ENCODE measurements around the gene PTPRM. TPM values are rescaled to one million over a fixed set of nuclear protein-coding genes. Genes with fewer than 3 reads are reported as not detected.

Gene PTPRM
- total and polyA plus RNA-seq, 9 donors = 61.7 to 91.5 (median 66.4) TPM

DNA sequence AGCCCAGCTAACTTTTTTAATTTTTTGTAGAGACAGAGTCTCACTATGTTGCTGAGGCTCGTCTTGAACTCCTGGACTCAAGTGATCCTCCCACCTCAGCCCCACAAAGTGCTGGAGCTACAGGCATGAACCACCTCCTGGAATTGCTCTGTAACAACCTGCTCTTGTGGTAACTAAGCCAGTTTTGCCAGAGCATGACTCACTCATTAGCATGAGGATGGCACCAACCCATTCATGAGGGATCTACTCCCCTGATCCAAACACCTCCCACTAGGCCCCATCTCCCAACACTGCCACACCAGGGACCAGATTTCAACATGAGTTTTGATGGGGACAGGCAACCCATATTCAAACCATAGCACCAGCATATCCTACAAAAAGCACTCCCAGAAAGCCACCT is 693.2 kb downstream of the PTPRM start:
- peak; percentile 22 for DNase-seq
- Histone ChIP-seq H3K4me3 (ENCODE audit: low read length) (no peak overlapping the region), H3K36me3 (ENCODE audit: control insufficient read depth, insufficient read depth, low read length) (no peaks in the 10 kb centered on the region), H3K27me3 (ENCODE audit: control insufficient read depth, insufficient read depth, low read length) (no peaks in the 10 kb centered on the region), H3K9me3 (replicated peaks; ENCODE audit: control insufficient read depth, low read depth, low read length) (no peaks in the 10 kb centered on the region), H3K27ac (ENCODE audit: low read length) (peak overlapping the region; percentile 26), H3K4me1 (ENCODE audit: control insufficient read depth, insufficient read depth, low read length) (peaks cover 35% of the 10 kb centered on the region)
- WGBS (ENCODE audit: insufficient coverage) = 100% methylated on average over 1 of the region's 1 CpG

DNA sequence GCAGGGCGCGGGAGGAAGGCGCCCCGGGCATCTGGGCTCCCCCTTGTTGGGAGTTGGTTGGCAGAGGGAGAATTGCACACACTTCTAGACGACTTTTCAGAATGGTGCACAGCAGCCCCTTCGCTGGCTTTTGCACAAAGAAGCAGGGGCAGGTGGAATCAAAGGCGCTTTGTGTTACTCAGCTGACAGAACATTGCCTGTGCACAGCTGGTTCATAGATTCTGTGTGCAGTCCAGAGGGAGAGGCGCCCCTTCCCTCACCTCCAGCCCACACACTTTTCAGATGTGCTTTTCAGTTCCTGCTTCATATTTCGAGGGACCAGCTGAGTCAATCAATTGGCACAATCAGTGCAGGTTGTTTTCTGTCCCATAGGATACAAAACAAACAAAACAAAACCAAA is 693.7 kb downstream of the PTPRM start:
- Histone ChIP-seq H3K4me3 (ENCODE audit: low read length) (no peak overlapping the region), H3K27me3 (ENCODE audit: control insufficient read depth, insufficient read depth, low read length) (no peaks in the 10 kb centered on the region), H3K27ac (ENCODE audit: low read length) (peak overlapping the region; percentile 26), H3K9me3 (replicated peaks; ENCODE audit: control insufficient read depth, low read depth, low read length) (no peaks in the 10 kb centered on the region), H3K36me3 (ENCODE audit: control insufficient read depth, insufficient read depth, low read length) (no peaks in the 10 kb centered on the region), H3K4me1 (ENCODE audit: control insufficient read depth, insufficient read depth, low read length) (peaks cover 35% of the 10 kb centered on the region)
- 25% methylated on average over 8 of the region's 9 CpGs for WGBS (ENCODE audit: insufficient coverage)
- DNase-seq = peak; percentile 57

- no peaks in the 10 kb centered on the region for H3K36me3 ChIP-seq (ENCODE audit: control insufficient read depth, insufficient read depth, low read length)
- H3K27me3 ChIP-seq (ENCODE audit: control insufficient read depth, insufficient read depth, low read length) = no peaks in the 10 kb centered on the region
- peaks cover 35% of the 10 kb centered on the region for H3K4me1 ChIP-seq (ENCODE audit: control insufficient read depth, insufficient read depth, low read length)
- no peak overlapping the region for H3K27ac ChIP-seq (ENCODE audit: low read length)
- 64% methylated on average over 5 of the region's 7 CpGs for WGBS (ENCODE audit: insufficient coverage)
- no peaks in the 10 kb centered on the region for H3K9me3 ChIP-seq (replicated peaks; ENCODE audit: control insufficient read depth, low read depth, low read length)
- no peak overlapping the region for H3K4me3 ChIP-seq (ENCODE audit: low read length)
- peak; percentile 18 for DNase-seq
Measured at GRCh38 chr18:8261651-8262091, 694.6 kb downstream of the PTPRM start.

DNA sequence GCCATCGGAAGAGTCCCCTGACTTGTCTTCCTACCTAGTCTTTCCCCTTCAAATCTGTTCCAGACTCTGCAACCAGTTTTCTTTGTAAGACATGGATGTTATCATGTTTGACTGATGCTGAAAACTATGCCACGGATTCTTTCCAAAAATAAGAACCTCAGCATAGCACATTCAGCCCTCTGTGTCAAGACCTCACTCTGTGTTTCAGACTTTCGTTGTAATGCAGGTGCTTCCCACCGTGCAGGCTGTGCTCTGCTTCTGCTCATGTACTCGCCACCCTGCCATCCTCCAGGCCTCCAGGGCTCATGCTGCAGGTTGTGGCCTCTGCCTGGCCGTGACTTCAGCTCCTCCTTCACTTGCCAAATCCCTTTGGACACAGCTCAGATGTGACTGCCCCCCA is 695.1 kb downstream of the PTPRM start:
- no peaks in the 10 kb centered on the region for H3K36me3 ChIP-seq (ENCODE audit: control insufficient read depth, insufficient read depth, low read length)
- DNase-seq = peak; percentile 25
- WGBS (ENCODE audit: insufficient coverage) = 51% methylated on average over 4 of the region's 6 CpGs

DNA sequence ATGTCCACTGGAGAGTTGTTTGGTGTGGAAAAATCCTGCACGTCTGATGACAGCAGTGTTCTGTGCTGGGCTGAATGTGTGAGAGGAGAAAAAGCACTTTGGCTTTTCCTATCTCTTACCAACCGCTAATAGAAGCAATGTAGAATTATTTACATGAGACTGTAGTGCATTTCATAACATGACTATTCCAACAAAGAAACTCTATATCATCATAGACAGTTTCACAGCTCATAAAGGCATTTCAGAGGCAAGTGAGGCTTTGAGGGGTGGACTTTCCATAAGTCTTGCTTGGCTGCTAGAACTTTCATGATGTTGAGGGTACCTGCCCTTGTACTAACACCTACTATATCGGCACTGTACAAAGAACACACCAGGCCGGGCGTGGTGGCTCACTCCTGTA is 697.0 kb downstream of the PTPRM start:
- no peaks in the 10 kb centered on the region for H3K27me3 ChIP-seq (ENCODE audit: control insufficient read depth, insufficient read depth, low read length)
- H3K4me1 ChIP-seq (ENCODE audit: control insufficient read depth, insufficient read depth, low read length) = peaks cover 35% of the 10 kb centered on the region
- no peak overlapping the region for H3K27ac ChIP-seq (ENCODE audit: low read length)
- no peak overlapping the region for H3K4me3 ChIP-seq (ENCODE audit: low read length)
- no peaks in the 10 kb centered on the region for H3K9me3 ChIP-seq (replicated peaks; ENCODE audit: control insufficient read depth, low read depth, low read length)
- H3K36me3 ChIP-seq (ENCODE audit: control insufficient read depth, insufficient read depth, low read length) = no peaks in the 10 kb centered on the region
- DNase-seq = no peak
- WGBS (ENCODE audit: insufficient coverage) = 93% methylated on average over 3 of the region's 5 CpGs

More for the DNA sequence above, 695.1 kb downstream of the PTPRM start:
- Histone ChIP-seq H3K4me3 (ENCODE audit: low read length) (no peak overlapping the region), H3K27me3 (ENCODE audit: control insufficient read depth, insufficient read depth, low read length) (no peaks in the 10 kb centered on the region), H3K4me1 (ENCODE audit: control insufficient read depth, insufficient read depth, low read length) (peaks cover 35% of the 10 kb centered on the region), H3K9me3 (replicated peaks; ENCODE audit: control insufficient read depth, low read depth, low read length) (no peaks in the 10 kb centered on the region), H3K27ac (ENCODE audit: low read length) (no peak overlapping the region)

DNA sequence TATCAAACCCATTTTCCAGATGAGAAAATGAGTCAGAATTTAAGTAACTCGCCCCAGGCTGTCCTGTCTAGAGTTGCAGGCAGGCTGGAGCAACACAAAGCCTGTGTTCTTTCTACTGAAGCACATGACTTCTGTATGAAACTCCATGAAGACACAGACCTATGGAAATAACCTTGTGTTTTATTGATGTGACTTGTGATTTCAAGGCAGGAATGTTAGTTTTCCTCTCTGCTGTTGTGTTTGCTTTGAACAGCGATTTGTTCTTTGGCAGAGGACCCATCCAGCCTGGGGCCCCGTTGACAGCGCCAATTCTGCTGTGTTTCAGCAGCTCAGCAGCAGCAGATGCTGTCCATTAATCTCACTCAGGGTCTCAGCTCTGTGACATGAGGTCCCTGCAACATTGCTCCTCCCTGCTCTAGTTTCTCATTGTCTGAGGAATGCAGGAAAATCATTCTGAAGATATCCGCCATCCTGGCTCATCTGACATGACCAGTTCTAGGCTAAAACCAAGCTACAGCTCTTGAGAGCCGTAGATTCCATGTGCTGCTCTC is 697.8 kb downstream of the PTPRM start:
- Histone ChIP-seq H3K9me3 (replicated peaks; ENCODE audit: control insufficient read depth, low read depth, low read length) (no peaks in the 10 kb centered on the region), H3K27me3 (ENCODE audit: control insufficient read depth, insufficient read depth, low read length) (no peaks in the 10 kb centered on the region), H3K4me1 (ENCODE audit: control insufficient read depth, insufficient read depth, low read length) (peaks cover 33% of the 10 kb centered on the region), H3K4me3 (ENCODE audit: low read length) (no peak overlapping the region), H3K36me3 (ENCODE audit: control insufficient read depth, insufficient read depth, low read length) (no peaks in the 10 kb centered on the region), H3K27ac (ENCODE audit: low read length) (peak overlapping the region; percentile 9)
- DNase-seq = peak; percentile 88
- 32% methylated on average over 5 of the region's 6 CpGs for WGBS (ENCODE audit: insufficient coverage)

DNA sequence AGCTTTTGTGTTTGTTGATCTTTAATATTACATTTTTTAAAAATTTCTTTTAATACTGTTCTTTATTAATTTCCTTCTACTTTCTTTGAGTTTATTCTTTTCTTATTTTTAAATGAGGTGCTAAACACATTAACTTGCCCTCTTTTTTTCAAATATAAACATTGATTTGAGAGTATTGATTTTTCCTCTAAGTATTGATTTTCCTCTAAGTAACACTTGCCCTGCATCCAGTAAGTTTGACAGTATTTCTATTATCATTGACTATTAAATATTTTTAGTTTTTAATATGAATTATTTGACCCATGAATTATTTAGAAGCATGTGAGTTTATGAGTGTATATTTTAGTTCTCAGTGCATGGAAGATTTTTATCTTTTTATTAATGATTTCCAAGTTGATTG is 705.1 kb downstream of the PTPRM start:
- Histone ChIP-seq H3K4me3 (ENCODE audit: low read length) (no peak overlapping the region), H3K9me3 (replicated peaks; ENCODE audit: control insufficient read depth, low read depth, low read length) (no peaks in the 10 kb centered on the region), H3K36me3 (ENCODE audit: control insufficient read depth, insufficient read depth, low read length) (no peaks in the 10 kb centered on the region), H3K27ac (ENCODE audit: low read length) (no peak overlapping the region), H3K4me1 (ENCODE audit: control insufficient read depth, insufficient read depth, low read length) (no peaks in the 10 kb centered on the region), H3K27me3 (ENCODE audit: control insufficient read depth, insufficient read depth, low read length) (no peaks in the 10 kb centered on the region)
- no peak for DNase-seq

GRCh38 chr18:8274370-8274769 is 707.3 kb downstream of the PTPRM start:
- no peak overlapping the region for H3K4me3 ChIP-seq (ENCODE audit: low read length)
- no peak overlapping the region for H3K27ac ChIP-seq (ENCODE audit: low read length)
- peak; percentile 50 for DNase-seq
- peaks cover 1% of the 10 kb centered on the region for H3K4me1 ChIP-seq (ENCODE audit: control insufficient read depth, insufficient read depth, low read length)
- H3K27me3 ChIP-seq (ENCODE audit: control insufficient read depth, insufficient read depth, low read length) = no peaks in the 10 kb centered on the region
- H3K9me3 ChIP-seq (replicated peaks; ENCODE audit: control insufficient read depth, low read depth, low read length) = no peaks in the 10 kb centered on the region
- H3K36me3 ChIP-seq (ENCODE audit: control insufficient read depth, insufficient read depth, low read length) = no peaks in the 10 kb centered on the region
- WGBS (ENCODE audit: insufficient coverage) = no CpG with 5 or more reads among the region's 1 CpG

DNA sequence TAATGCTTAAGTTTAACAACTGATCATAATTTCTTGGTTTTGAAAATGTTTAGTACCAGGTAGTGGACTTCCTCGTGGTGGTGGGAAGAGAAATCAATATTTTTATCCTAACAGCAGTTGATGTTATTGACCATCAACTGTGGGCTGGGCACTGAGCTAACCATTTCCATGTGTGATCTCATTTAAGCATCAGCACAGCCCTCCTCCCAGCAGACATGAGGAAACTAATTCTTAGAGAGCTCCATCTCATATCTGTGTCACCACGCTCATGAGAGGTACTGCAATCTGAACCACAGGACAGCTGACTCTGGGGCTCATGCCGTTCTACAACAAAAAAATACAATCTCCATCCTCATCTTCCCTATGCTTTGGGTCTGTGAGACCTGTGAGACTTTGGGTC is 709.3 kb downstream of the PTPRM start:
- Histone ChIP-seq H3K4me3 (ENCODE audit: low read length) (no peak overlapping the region), H3K27ac (ENCODE audit: low read length) (no peak overlapping the region), H3K9me3 (replicated peaks; ENCODE audit: control insufficient read depth, low read depth, low read length) (no peaks in the 10 kb centered on the region), H3K27me3 (ENCODE audit: control insufficient read depth, insufficient read depth, low read length) (no peaks in the 10 kb centered on the region), H3K4me1 (ENCODE audit: control insufficient read depth, insufficient read depth, low read length) (peaks cover 2% of the 10 kb centered on the region), H3K36me3 (ENCODE audit: control insufficient read depth, insufficient read depth, low read length) (no peaks in the 10 kb centered on the region)
- no peak for DNase-seq
- WGBS (ENCODE audit: insufficient coverage) = no CpG with 5 or more reads among the region's 3 CpGs

DNA sequence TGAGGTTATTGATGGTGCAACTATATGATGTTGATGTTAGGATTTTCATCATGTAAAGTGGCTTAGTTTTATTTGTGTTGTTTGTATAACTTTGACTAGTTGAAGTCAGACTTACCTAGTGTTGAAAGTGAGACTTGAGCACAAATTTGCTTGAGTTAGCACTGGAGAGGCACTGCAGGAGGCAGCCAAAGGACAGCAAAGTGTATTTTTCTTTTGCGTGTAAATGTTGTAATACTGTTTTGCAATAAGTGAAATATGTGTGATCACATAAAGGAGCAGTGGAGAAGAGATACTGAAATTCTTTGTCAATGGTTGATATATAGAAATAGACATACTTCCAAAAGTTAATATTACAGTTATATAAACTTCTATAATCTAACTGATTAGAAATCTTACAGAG is 710.2 kb downstream of the PTPRM start:
- WGBS (ENCODE audit: insufficient coverage) = no CpG with 5 or more reads among the region's 1 CpG
- no peaks in the 10 kb centered on the region for H3K9me3 ChIP-seq (replicated peaks; ENCODE audit: control insufficient read depth, low read depth, low read length)
- no peaks in the 10 kb centered on the region for H3K27me3 ChIP-seq (ENCODE audit: control insufficient read depth, insufficient read depth, low read length)
- no peak overlapping the region for H3K4me3 ChIP-seq (ENCODE audit: low read length)
- no peak overlapping the region for H3K27ac ChIP-seq (ENCODE audit: low read length)
- peaks cover 2% of the 10 kb centered on the region for H3K4me1 ChIP-seq (ENCODE audit: control insufficient read depth, insufficient read depth, low read length)
- H3K36me3 ChIP-seq (ENCODE audit: control insufficient read depth, insufficient read depth, low read length) = no peaks in the 10 kb centered on the region
- no peak for DNase-seq

DNA sequence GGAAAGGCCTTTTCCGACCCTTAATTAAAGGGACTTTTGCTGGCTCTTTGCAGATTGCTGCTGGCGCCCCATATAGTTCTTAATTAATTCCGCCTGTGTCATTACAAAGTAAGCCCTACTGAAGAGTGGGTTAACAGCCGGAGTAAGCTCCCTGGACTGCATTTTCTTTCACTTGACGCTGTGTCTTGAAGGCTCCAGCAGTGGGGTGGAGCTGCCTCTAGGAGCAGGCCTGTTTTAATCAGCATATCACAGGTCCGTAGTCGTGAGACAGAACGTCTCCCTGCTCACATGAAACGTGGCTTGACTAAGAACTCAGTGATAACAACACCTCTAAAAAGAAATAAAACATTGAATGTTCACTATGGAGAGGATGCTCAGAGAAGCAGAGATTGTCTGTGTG is 712.2 kb downstream of the PTPRM start:
- Histone ChIP-seq H3K9me3 (replicated peaks; ENCODE audit: control insufficient read depth, low read depth, low read length) (no peaks in the 10 kb centered on the region), H3K36me3 (ENCODE audit: control insufficient read depth, insufficient read depth, low read length) (no peaks in the 10 kb centered on the region), H3K27me3 (ENCODE audit: control insufficient read depth, insufficient read depth, low read length) (no peaks in the 10 kb centered on the region), H3K27ac (ENCODE audit: low read length) (no peak overlapping the region), H3K4me3 (ENCODE audit: low read length) (no peak overlapping the region), H3K4me1 (ENCODE audit: control insufficient read depth, insufficient read depth, low read length) (peaks cover 2% of the 10 kb centered on the region)
- 52% methylated on average over 5 of the region's 9 CpGs for WGBS (ENCODE audit: insufficient coverage)
- no peak for DNase-seq

Measured in muscle of leg (tissue), 11 donors.